SK-N-SH treated with all-trans-retinoic acid at 6 μM for 48 hours (cell line): ENCODE data around the gene BCL2L13.

Experiments
- ATAC-seq: fragments of 200-7000 bp; cut with Tn5 transposase; 3 replicates; pipeline ENCODE4 v1.9.1; 2020; ENCODE audit warnings: mild to moderate bottlenecking, moderate library complexity
- ARNTL ChIP-seq: fragments of 450-650 bp; formaldehyde crosslinking; IDR thresholded peaks from 2 replicates; pipeline ENCODE4 v1.5.0; 2020; ENCODE audit warnings: low read depth, mild to moderate bottlenecking, moderate library complexity, borderline replicate concordance
- BACH2 ChIP-seq: fragments of 250-450 bp; sonication (Bioruptor Pico); IDR thresholded peaks from 2 replicates; pipeline ENCODE4 v1.9.0; 2021; ENCODE audit warnings: mild to moderate bottlenecking, borderline replicate concordance
- CSDC2 ChIP-seq: fragments of 250-450 bp; sonication (Bioruptor Pico); IDR thresholded peaks from 2 replicates; pipeline ENCODE4 v1.5.0; 2020; ENCODE audit warnings: mild to moderate bottlenecking, moderate library complexity
- ESRRG ChIP-seq: fragments of 250-450 bp; sonication (Bioruptor Pico); IDR thresholded peaks from 2 replicates; pipeline ENCODE4 v1.6.1; 2021; ENCODE audit warnings: mild to moderate bottlenecking
- GLIS3 ChIP-seq: fragments of 250-450 bp; sonication (Bioruptor Pico); IDR thresholded peaks from 2 replicates; pipeline ENCODE4 v1.5.0; 2020; ENCODE audit warnings: mild to moderate bottlenecking, moderate library complexity
- ISL1 ChIP-seq: fragments of 250-450 bp; sonication (Bioruptor Pico); IDR thresholded peaks from 2 replicates; pipeline ENCODE4 v2.1.2; 2022; ENCODE audit warnings: mild to moderate bottlenecking, moderate library complexity
- OSR1 ChIP-seq: fragments of 250-450 bp; sonication (Bioruptor Pico); IDR thresholded peaks from 2 replicates; pipeline ENCODE4 v1.8.0; 2022; ENCODE audit warnings: moderate library complexity, mild to moderate bottlenecking, inconsistent platforms
- PPARA ChIP-seq: fragments of 250-450 bp; sonication (Bioruptor Pico); IDR thresholded peaks from 2 replicates; pipeline ENCODE4 v1.5.0; 2020; ENCODE audit warnings: mild to moderate bottlenecking, borderline replicate concordance
- SNAI2 ChIP-seq: fragments of 250-450 bp; sonication (Bioruptor Pico); IDR thresholded peaks from 2 replicates; pipeline ENCODE4 v1.5.0; 2020; ENCODE audit warnings: mild to moderate bottlenecking, moderate library complexity
- TCF4 ChIP-seq: fragments of 250-450 bp; sonication (Bioruptor Pico); IDR thresholded peaks from 2 replicates; pipeline ENCODE4 v1.8.0; 2021; ENCODE audit warnings: mild to moderate bottlenecking, moderate library complexity, borderline replicate concordance
- TOX ChIP-seq: fragments of 250-450 bp; sonication (Bioruptor Pico); IDR thresholded peaks from 2 replicates; pipeline ENCODE4 v1.8.0; 2021; ENCODE audit warnings: mild to moderate bottlenecking, moderate library complexity, borderline replicate concordance
- ZC3H10 ChIP-seq: fragments of 250-450 bp; sonication (Bioruptor Pico); IDR thresholded peaks from 2 replicates; pipeline ENCODE4 v1.5.1; 2021; ENCODE audit warnings: mild to moderate bottlenecking, moderate library complexity
- ZFP3 ChIP-seq: fragments of 250-450 bp; sonication (Bioruptor Pico); IDR thresholded peaks from 2 replicates; pipeline ENCODE4 v1.5.0; 2020; ENCODE audit warnings: mild to moderate bottlenecking, moderate library complexity
- ZFP30 ChIP-seq: fragments of 450-650 bp; formaldehyde crosslinking; IDR thresholded peaks from 2 replicates; pipeline ENCODE4 v1.5.0; 2022; ENCODE audit warnings: mild to moderate bottlenecking, moderate library complexity
- ZNF565 ChIP-seq: fragments of 450-650 bp; formaldehyde crosslinking; conservative IDR thresholded peaks from 2 replicates; pipeline ENCODE4 v1.5.0; 2020; ENCODE audit warnings: low read depth, mild to moderate bottlenecking, moderate library complexity
- ZNF70 ChIP-seq: fragments of 450-650 bp; formaldehyde crosslinking; IDR thresholded peaks from 2 replicates; pipeline ENCODE4 v1.5.0; 2020; ENCODE audit warnings: mild to moderate bottlenecking, moderate library complexity
- ZNF8 ChIP-seq: fragments of 450-650 bp; formaldehyde crosslinking; IDR thresholded peaks from 2 replicates; pipeline ENCODE4 v1.5.0; 2020; ENCODE audit warnings: mild to moderate bottlenecking, moderate library complexity
- TF ChIP-seq, protein P1 (sequence below): fragments of 250-450 bp; sonication (Bioruptor Pico); IDR thresholded peaks from 2 replicates; pipeline ENCODE4 v1.8.0; 2021; ENCODE audit warnings: low read depth, mild to moderate bottlenecking, moderate library complexity, borderline replicate concordance
- TF ChIP-seq, protein P2 (sequence below): fragments of 250-450 bp; sonication (Bioruptor Pico); IDR thresholded peaks from 2 replicates; pipeline ENCODE4 v1.5.1; 2021; ENCODE audit warnings: mild to moderate bottlenecking, moderate library complexity
- TF ChIP-seq, protein P3 (sequence below): fragments of 250-450 bp; sonication (Bioruptor Pico); IDR thresholded peaks from 2 replicates; pipeline ENCODE4 v1.5.0; 2020; ENCODE audit warnings: mild to moderate bottlenecking, moderate library complexity
- TF ChIP-seq, protein P4 (sequence below): fragments of 250-450 bp; sonication (Bioruptor Pico); IDR thresholded peaks from 2 replicates; pipeline ENCODE4 v1.5.1; 2020; ENCODE audit warnings: low read depth, mild to moderate bottlenecking, moderate library complexity

Gene BCL2L13

DNA sequence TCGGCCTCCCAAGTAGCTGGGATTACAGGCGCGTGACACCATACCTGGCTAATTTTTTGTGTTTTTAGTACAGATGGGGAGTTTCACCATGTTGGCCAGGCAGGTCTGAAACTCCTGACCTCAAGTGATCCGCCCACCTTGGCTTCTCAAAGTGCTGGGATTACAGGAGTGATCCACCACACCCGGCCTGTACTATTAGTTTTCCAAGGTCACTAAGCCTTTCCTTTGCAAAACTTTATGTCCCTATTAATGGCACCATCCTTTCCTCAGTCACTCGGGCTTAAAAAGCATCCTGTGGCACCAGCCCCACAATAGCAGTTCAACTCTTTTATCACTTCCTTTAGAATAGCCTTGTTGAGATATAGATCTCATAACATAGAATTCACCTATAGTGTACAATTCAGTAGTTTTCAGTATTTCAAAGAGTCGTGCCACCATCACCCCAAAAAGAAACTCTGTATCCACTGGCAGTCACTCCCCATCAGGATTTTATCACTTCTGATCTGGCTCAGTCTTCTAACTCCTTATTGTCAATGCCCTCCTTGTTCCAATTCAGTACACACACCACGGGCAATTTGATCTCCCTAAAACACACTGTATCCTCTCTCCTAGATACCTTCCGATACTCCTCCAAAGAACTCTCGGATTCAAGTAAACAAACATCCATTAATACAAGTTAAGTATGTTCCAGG is 921 bp upstream of the BCL2L13 start:
- ATAC-seq = peak; percentile 3; the same call in 2 of the 3 replicates

DNA sequence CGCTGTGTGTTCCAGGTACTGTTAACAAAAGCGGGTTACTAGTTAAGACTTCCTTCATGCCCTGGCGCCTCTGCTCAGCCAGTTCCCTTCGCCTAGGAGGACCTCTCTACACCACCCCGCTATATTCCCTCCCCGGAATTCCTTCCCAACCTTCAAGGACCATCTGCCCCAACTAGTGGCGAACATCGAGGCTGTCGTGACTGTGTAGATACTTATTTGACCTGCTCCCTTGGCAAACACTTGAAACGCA is 450 bp upstream of the BCL2L13 start:
- ATAC-seq = peak; percentile 68
- no peak for TF ChIP-seq ISL1 (CRISPR knock-in tag)
- TF ChIP-seq PPARA = no peak
- TF ChIP-seq BACH2 (CRISPR knock-in tag) = no peak
- no peak for TF ChIP-seq OSR1 (CRISPR knock-in tag)
- TF ChIP-seq, protein P1, sequence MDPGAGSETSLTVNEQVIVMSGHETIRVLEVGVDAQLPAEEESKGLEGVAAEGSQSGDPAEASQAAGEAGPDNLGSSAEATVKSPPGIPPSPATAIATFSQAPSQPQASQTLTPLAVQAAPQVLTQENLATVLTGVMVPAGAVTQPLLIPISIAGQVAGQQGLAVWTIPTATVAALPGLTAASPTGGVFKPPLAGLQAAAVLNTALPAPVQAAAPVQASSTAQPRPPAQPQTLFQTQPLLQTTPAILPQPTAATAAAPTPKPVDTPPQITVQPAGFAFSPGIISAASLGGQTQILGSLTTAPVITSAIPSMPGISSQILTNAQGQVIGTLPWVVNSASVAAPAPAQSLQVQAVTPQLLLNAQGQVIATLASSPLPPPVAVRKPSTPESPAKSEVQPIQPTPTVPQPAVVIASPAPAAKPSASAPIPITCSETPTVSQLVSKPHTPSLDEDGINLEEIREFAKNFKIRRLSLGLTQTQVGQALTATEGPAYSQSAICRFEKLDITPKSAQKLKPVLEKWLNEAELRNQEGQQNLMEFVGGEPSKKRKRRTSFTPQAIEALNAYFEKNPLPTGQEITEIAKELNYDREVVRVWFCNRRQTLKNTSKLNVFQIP (CRISPR knock-in tag) = no peak
- no peak for TF ChIP-seq TCF4 (CRISPR knock-in tag)
- TF ChIP-seq, protein P2, sequence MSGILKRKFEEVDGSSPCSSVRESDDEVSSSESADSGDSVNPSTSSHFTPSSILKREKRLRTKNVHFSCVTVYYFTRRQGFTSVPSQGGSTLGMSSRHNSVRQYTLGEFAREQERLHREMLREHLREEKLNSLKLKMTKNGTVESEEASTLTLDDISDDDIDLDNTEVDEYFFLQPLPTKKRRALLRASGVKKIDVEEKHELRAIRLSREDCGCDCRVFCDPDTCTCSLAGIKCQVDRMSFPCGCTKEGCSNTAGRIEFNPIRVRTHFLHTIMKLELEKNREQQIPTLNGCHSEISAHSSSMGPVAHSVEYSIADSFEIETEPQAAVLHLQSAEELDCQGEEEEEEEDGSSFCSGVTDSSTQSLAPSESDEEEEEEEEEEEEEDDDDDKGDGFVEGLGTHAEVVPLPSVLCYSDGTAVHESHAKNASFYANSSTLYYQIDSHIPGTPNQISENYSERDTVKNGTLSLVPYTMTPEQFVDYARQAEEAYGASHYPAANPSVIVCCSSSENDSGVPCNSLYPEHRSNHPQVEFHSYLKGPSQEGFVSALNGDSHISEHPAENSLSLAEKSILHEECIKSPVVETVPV (CRISPR knock-in tag) = no peak
- no peak for TF ChIP-seq ARNTL
- TF ChIP-seq ZFP30 (CRISPR knock-in tag) = no peak
- TF ChIP-seq ZNF8 (CRISPR knock-in tag) = no peak
- TF ChIP-seq, protein P3, sequence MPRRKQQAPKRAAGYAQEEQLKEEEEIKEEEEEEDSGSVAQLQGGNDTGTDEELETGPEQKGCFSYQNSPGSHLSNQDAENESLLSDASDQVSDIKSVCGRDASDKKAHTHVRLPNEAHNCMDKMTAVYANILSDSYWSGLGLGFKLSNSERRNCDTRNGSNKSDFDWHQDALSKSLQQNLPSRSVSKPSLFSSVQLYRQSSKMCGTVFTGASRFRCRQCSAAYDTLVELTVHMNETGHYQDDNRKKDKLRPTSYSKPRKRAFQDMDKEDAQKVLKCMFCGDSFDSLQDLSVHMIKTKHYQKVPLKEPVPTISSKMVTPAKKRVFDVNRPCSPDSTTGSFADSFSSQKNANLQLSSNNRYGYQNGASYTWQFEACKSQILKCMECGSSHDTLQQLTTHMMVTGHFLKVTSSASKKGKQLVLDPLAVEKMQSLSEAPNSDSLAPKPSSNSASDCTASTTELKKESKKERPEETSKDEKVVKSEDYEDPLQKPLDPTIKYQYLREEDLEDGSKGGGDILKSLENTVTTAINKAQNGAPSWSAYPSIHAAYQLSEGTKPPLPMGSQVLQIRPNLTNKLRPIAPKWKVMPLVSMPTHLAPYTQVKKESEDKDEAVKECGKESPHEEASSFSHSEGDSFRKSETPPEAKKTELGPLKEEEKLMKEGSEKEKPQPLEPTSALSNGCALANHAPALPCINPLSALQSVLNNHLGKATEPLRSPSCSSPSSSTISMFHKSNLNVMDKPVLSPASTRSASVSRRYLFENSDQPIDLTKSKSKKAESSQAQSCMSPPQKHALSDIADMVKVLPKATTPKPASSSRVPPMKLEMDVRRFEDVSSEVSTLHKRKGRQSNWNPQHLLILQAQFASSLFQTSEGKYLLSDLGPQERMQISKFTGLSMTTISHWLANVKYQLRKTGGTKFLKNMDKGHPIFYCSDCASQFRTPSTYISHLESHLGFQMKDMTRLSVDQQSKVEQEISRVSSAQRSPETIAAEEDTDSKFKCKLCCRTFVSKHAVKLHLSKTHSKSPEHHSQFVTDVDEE (CRISPR knock-in tag) = no peak
- no peak for TF ChIP-seq SNAI2
- TF ChIP-seq GLIS3 = no peak
- TF ChIP-seq ZC3H10 (CRISPR knock-in tag) = no peak
- no peak for TF ChIP-seq ZFP3 (CRISPR knock-in tag)
- TF ChIP-seq ZNF565 (CRISPR knock-in tag) = no peak
- no peak for TF ChIP-seq ZNF70

More for the DNA sequence above, 921 bp upstream of the BCL2L13 start:
- TF ChIP-seq ZFP3 (CRISPR knock-in tag) (no peak), ZNF70 (no peak), TOX (no peak), ESRRG (CRISPR knock-in tag) (no peak), ZC3H10 (CRISPR knock-in tag) (no peak), ISL1 (CRISPR knock-in tag) (no peak), SNAI2 (no peak), BACH2 (CRISPR knock-in tag) (no peak), TCF4 (CRISPR knock-in tag) (no peak), ZNF8 (CRISPR knock-in tag) (no peak), ZNF565 (CRISPR knock-in tag) (no peak), CSDC2 (no peak), GLIS3 (no peak)
- TF ChIP-seq, protein P4, sequence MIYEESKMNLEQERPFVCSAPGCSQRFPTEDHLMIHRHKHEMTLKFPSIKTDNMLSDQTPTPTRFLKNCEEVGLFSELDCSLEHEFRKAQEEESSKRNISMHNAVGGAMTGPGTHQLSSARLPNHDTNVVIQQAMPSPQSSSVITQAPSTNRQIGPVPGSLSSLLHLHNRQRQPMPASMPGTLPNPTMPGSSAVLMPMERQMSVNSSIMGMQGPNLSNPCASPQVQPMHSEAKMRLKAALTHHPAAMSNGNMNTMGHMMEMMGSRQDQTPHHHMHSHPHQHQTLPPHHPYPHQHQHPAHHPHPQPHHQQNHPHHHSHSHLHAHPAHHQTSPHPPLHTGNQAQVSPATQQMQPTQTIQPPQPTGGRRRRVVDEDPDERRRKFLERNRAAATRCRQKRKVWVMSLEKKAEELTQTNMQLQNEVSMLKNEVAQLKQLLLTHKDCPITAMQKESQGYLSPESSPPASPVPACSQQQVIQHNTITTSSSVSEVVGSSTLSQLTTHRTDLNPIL (CRISPR knock-in tag) = no peak
- TF ChIP-seq, protein P1 (CRISPR knock-in tag) = no peak
- TF ChIP-seq, protein P3 (CRISPR knock-in tag) = no peak
- TF ChIP-seq, all 23 proteins: peak for 0
